GM23248 (cell line): ENCODE results near the gene TOPAZ1. TPM values are rescaled to one million over a fixed set of nuclear protein-coding genes. Genes with fewer than 3 reads are reported as not detected.

Source experiments
- DNase-seq: peaks from one replicate; pipeline ENCODE4 v3.0.0-alpha.2; 2015
- H2AFZ ChIP-seq: fragments of 200-600 bp; sonication (generic); 2 replicates; pipeline ENCODE4 v1.6.1; 2016; ENCODE audit warnings: antibody characterized with exemption
- H3F3A ChIP-seq: fragments of 200-600 bp; sonication (generic); 2 replicates; pipeline ENCODE4 v1.6.1; 2016; ENCODE audit warnings: mild to moderate bottlenecking, antibody characterized with exemption, mixed run types; ENCODE audit not compliant: insufficient read depth
- H3K27ac ChIP-seq: fragments of 200-600 bp; sonication (generic); 2 replicates; pipeline ENCODE4 v1.5.1; 2016; ENCODE audit warnings: mild to moderate bottlenecking
- H3K27me3 ChIP-seq: fragments of 200-600 bp; sonication (generic); replicated peaks from 2 replicates; pipeline ENCODE4 v1.6.1; 2016; ENCODE audit warnings: mild to moderate bottlenecking; ENCODE audit not compliant: insufficient read depth
- H3K36me3 ChIP-seq: fragments of 200-600 bp; sonication (generic); 2 replicates; pipeline ENCODE4 v1.6.1; 2016; ENCODE audit warnings: low read depth, mild to moderate bottlenecking
- H3K4me1 ChIP-seq: fragments of 200-600 bp; sonication (generic); 2 replicates; pipeline ENCODE4 v1.6.1; 2016; ENCODE audit warnings: mild to moderate bottlenecking; ENCODE audit not compliant: insufficient read depth
- H3K4me2 ChIP-seq: fragments of 200-600 bp; sonication (generic); one replicate; pipeline ENCODE4 v1.6.1; 2016; ENCODE audit warnings: mild to moderate bottlenecking; ENCODE audit not compliant: unreplicated experiment
- H3K4me3 ChIP-seq: fragments of 200-600 bp; sonication (generic); 2 replicates; pipeline ENCODE4 v1.5.1; 2016; ENCODE audit warnings: mild to moderate bottlenecking
- H3K79me2 ChIP-seq: fragments of 200-600 bp; sonication (generic); 2 replicates; pipeline ENCODE4 v1.6.1; 2016; ENCODE audit warnings: mild to moderate bottlenecking; ENCODE audit not compliant: insufficient read depth
- H3K9ac ChIP-seq: fragments of 200-600 bp; sonication (generic); 2 replicates; pipeline ENCODE4 v1.6.1; 2016; ENCODE audit warnings: mild to moderate bottlenecking
- H3K9me2 ChIP-seq: fragments of 200-600 bp; sonication (generic); 2 replicates; pipeline ENCODE4 v1.6.1; 2016; ENCODE audit warnings: mixed run types, mild to moderate bottlenecking, moderate library complexity; ENCODE audit not compliant: insufficient read depth
- H3K9me3 ChIP-seq: fragments of 200-600 bp; sonication (generic); one replicate; pipeline ENCODE4 v1.6.1; 2017; ENCODE audit warnings: low read depth
- H4K20me1 ChIP-seq: fragments of 200-600 bp; sonication (generic); 2 replicates; pipeline ENCODE4 v1.6.0; 2016; ENCODE audit not compliant: insufficient read depth
- EZH2 ChIP-seq: fragments of 200-600 bp; sonication (generic); IDR thresholded peaks from 2 replicates; pipeline ENCODE4 v1.6.1; 2018; ENCODE audit warnings: antibody characterized with exemption, mild to moderate bottlenecking; ENCODE audit not compliant: insufficient read depth, poor library complexity, severe bottlenecking
- EZH2phosphoT487 ChIP-seq: fragments of 200-600 bp; sonication (generic); IDR thresholded peaks from 2 replicates; pipeline ENCODE4 v1.6.1; 2018; ENCODE audit warnings: antibody characterized with exemption, moderate library complexity, mild to moderate bottlenecking, low read depth; ENCODE audit not compliant: insufficient read depth
- WGBS, 2 experiments: methylation state at CpG; one replicate each; pipeline ENCODE4 v1.1.6; 2015 to 2017; ENCODE audit warnings: low lambda C conversion rate in 2 of 2, low coverage in 1 of 2; ENCODE audit errors: missing lambda C conversion rate in 2 of 2; 5-methylcytosine and 5-hydroxymethylcytosine counted together
- in situ Hi-C: fragments of 300-500 bp; cut with MboI; formaldehyde crosslinking; loops from 2 replicates; pipeline ENCODE4 v1.15.0; 2020
- polyA plus RNA-seq: library from polyadenylated mRNA; unstranded; fragments of >200 nt; fragmentation: Nextera tagmentation; extraction: Ambion mirVana; gene quantifications from 2 replicates; pipeline ENCODE4 v1.2.1, GENCODE V29; 2016
- total RNA-seq: library from RNA; depleted of rRNA; stranded (reverse); fragments of >200 nt; shearing (Covaris generic); gene quantifications from 2 replicates; pipeline ENCODE4 v1.2.3, GENCODE V29; 2014

The TOPAZ1 gene
- total and polyA plus RNA-seq, 2 experiments from 2014 or later: not detected

DNA sequence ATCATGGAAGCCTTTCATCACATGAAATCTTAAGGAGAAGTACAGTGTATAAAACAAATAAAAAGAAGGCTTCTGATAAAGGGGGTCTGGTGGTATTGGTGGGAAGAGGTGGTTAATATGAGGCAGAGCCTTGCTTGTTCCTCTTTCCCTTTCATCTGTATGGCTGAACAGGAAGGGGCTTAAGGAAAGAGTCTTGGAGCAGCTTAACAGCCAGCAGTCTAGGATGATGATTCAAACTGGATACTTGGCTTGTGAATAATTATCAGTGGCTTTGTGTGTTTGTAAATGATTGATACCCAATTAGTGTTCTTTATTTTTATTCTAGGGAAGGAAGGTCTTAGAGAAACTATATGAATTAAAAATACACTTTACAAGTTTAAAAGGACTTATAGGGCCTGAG is 67.8 kb downstream of the TOPAZ1 start:
- no peak overlapping the region for H3K4me3 ChIP-seq
- DNase-seq: no peak
- no peaks in the 10 kb centered on the region for H3K79me2 ChIP-seq
- H3K9me3 ChIP-seq: no peaks in the 10 kb centered on the region
- H3K4me1 ChIP-seq: no peaks in the 10 kb centered on the region
- no peaks in the 10 kb centered on the region for H3K36me3 ChIP-seq
- no peak for TF ChIP-seq EZH2
- no peak for TF ChIP-seq EZH2phosphoT487
- H4K20me1 ChIP-seq: no peaks in the 10 kb centered on the region
- no peaks in the 10 kb centered on the region for H3F3A ChIP-seq
- H3K9ac ChIP-seq: no peak overlapping the region
- H3K4me2 ChIP-seq: no peak overlapping the region
- no peak overlapping the region for H3K27ac ChIP-seq
- H2AFZ ChIP-seq: no peak overlapping the region
- H3K9me2 ChIP-seq: no peaks in the 10 kb centered on the region
- H3K27me3 ChIP-seq: peaks cover 2% of the 10 kb centered on the region; the same call in 1 of the 2 replicates
- in situ Hi-C loops: no loop called here

GRCh38 chr3:44318891-44319311 is 77.2 kb downstream of the TOPAZ1 start:
- Histone ChIP-seq H3F3A (no peaks in the 10 kb centered on the region), H3K79me2 (no peaks in the 10 kb centered on the region), H3K9me2 (no peaks in the 10 kb centered on the region), H2AFZ (no peak overlapping the region), H3K27ac (no peak overlapping the region), H4K20me1 (no peaks in the 10 kb centered on the region), H3K9me3 (no peaks in the 10 kb centered on the region), H3K27me3 (no peaks in the 10 kb centered on the region), H3K4me3 (no peak overlapping the region), H3K36me3 (no peaks in the 10 kb centered on the region), H3K4me1 (no peaks in the 10 kb centered on the region), H3K9ac (no peak overlapping the region), H3K4me2 (no peak overlapping the region)
- in situ Hi-C loops: no loop called here
- TF ChIP-seq EZH2phosphoT487 (no peak), EZH2 (no peak)
- WGBS, 2 experiments: 51 to 53% methylated on average over 8 of the region's 8 CpGs
- DNase-seq: no peak

DNA sequence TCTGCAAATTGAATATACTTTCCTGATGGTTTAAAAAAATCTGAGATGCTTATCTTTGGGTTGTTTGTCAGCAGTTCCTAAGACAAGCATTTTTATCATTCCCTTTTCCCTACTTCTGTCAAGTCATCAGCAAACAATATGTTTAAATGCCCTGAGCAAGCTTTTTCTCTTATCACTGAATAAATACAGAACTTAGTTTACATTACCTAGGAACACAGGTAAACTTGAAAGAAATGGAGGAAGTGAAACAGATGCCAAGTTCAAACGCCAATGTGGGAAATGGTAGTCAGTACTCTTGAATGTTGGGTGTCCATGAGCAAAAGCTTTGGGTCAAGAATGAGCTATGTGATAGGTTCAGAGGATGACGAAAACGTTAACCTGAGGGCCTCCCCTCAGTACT is 79.6 kb downstream of the TOPAZ1 start:
- Histone ChIP-seq H3K27me3 (no peaks in the 10 kb centered on the region), H3K9ac (no peak overlapping the region), H3K4me1 (no peaks in the 10 kb centered on the region), H3F3A (no peaks in the 10 kb centered on the region), H3K4me3 (no peak overlapping the region), H3K9me2 (no peaks in the 10 kb centered on the region), H3K27ac (no peak overlapping the region), H3K36me3 (no peaks in the 10 kb centered on the region), H3K9me3 (no peaks in the 10 kb centered on the region), H3K4me2 (no peak overlapping the region), H3K79me2 (no peaks in the 10 kb centered on the region), H4K20me1 (no peaks in the 10 kb centered on the region), H2AFZ (no peak overlapping the region)
- TF ChIP-seq EZH2phosphoT487 (no peak), EZH2 (no peak)
- DNase-seq: no peak
- 28 to 37% methylated on average over 3 of the region's 3 CpGs for WGBS, 2 experiments
- in situ Hi-C loops: no loop called here

DNA sequence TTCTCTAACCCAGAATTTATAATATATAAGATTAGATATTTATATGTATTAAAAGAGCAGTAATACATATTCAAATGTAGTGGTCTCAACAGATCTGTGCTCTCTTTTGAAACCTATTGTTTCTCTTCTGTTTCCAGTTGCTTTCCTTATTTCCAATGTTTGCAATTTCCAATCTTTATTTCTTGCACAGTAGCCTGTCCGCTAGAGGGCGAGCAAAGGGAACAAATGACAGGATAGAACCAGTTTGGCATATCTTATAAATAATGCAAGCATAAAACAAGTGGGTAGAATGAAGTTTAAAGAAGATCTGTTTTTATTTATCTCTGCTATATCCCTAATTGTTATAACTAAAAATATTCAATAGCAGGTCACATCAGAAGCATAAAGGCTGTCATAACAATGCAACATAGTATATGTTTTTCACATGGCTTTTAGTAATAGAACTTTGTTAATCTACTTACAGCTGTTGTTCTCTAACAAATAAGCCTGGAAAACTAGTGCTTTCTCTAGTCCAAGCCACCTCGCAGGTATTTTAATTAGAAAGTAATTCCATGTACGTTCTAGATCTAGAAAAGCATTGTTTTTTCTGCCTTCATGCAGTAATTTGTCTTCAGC is 81.8 kb downstream of the TOPAZ1 start:
- H2AFZ ChIP-seq: no peak overlapping the region
- H3K79me2 ChIP-seq: no peaks in the 10 kb centered on the region
- H3F3A ChIP-seq: no peaks in the 10 kb centered on the region
- DNase-seq: peak; percentile 80
- in situ Hi-C loops: no loop called here
- H3K4me3 ChIP-seq: no peak overlapping the region
- 0 to 1% methylated on average over 4 of the region's 4 CpGs for WGBS, 2 experiments
- no peaks in the 10 kb centered on the region for H3K4me1 ChIP-seq
- no peak overlapping the region for H3K27ac ChIP-seq
- no peaks in the 10 kb centered on the region for H3K9me3 ChIP-seq
- H3K27me3 ChIP-seq: no peaks in the 10 kb centered on the region
- TF ChIP-seq EZH2 (no peak), EZH2phosphoT487 (no peak)
- no peaks in the 10 kb centered on the region for H3K9me2 ChIP-seq
- H4K20me1 ChIP-seq: no peaks in the 10 kb centered on the region
- no peak overlapping the region for H3K9ac ChIP-seq
- H3K4me2 ChIP-seq: no peak overlapping the region
- no peaks in the 10 kb centered on the region for H3K36me3 ChIP-seq

- in situ Hi-C loops: no loop called here
- no peaks in the 10 kb centered on the region for H3K4me1 ChIP-seq
Observed at GRCh38 chr3:44324584-44324983, 82.9 kb downstream of the TOPAZ1 start.

More at GRCh38 chr3:44324584-44324983, 82.9 kb downstream of the TOPAZ1 start:
- DNase-seq: no peak
- Histone ChIP-seq H3K4me2 (no peak overlapping the region), H3K4me3 (no peak overlapping the region), H4K20me1 (no peaks in the 10 kb centered on the region), H3F3A (no peaks in the 10 kb centered on the region), H3K79me2 (no peaks in the 10 kb centered on the region), H3K9me2 (no peaks in the 10 kb centered on the region), H2AFZ (no peak overlapping the region), H3K9ac (no peak overlapping the region), H3K27ac (no peak overlapping the region), H3K36me3 (no peaks in the 10 kb centered on the region), H3K9me3 (no peaks in the 10 kb centered on the region), H3K27me3 (0 out of 2 replicates have a peak, but pooled peaks cover 6% of the 10 kb centered on the region)
- TF ChIP-seq EZH2: no peak
- TF ChIP-seq EZH2phosphoT487: no peak
